Mesenchymal stem cell (in vitro differentiated cells and primary cell): ENCODE measurements around the gene NEUROD4.
"Not testable (repeated sequence)": the region's sequence is repeated elsewhere in the genome, so short reads cannot be mapped to it uniquely, and the experiment has no call there.

Experiments used
- DNase-seq: peaks from one replicate; pipeline ENCODE4 v3.0.0-alpha.2; 2013
- H2AFZ ChIP-seq: one replicate; pipeline ENCODE4 v1.6.1; 2013; ENCODE audit warnings: low read depth, mild to moderate bottlenecking, control low read depth, inconsistent platforms, low read length, moderate library complexity
- H2AK5ac ChIP-seq: 2 replicates; pipeline ENCODE4 v1.6.1; 2013; ENCODE audit warnings: low read length, moderate library complexity, mild to moderate bottlenecking, inconsistent platforms; ENCODE audit not compliant: severe bottlenecking
- H2BK120ac ChIP-seq: one replicate; pipeline ENCODE4 v1.6.1; 2013; ENCODE audit warnings: low read depth, mild to moderate bottlenecking, inconsistent platforms, low read length, moderate library complexity
- H2BK12ac ChIP-seq, 2 experiments: one replicate each; pipeline ENCODE4 v1.6.1; 2013; ENCODE audit warnings: inconsistent platforms in 2 of 2, low read length in 2 of 2, mild to moderate bottlenecking in 2 of 2, moderate library complexity in 2 of 2, control low read depth in 1 of 2
- H2BK15ac ChIP-seq: one replicate; pipeline ENCODE4 v1.6.1; 2013; ENCODE audit warnings: mild to moderate bottlenecking, low read depth, inconsistent platforms; ENCODE audit not compliant: poor library complexity, severe bottlenecking
- H2BK5ac ChIP-seq: 2 replicates; pipeline ENCODE4 v1.6.1; 2013; ENCODE audit warnings: low read depth, mild to moderate bottlenecking, low read length, control low read depth, inconsistent platforms; ENCODE audit not compliant: poor library complexity, severe bottlenecking
- H3K14ac ChIP-seq, 2 experiments: one replicate each; pipeline ENCODE4 v1.6.1; 2013; ENCODE audit warnings: inconsistent platforms in 2 of 2, low read length in 2 of 2, control low read depth in 1 of 2, mild to moderate bottlenecking in 1 of 2, moderate library complexity in 1 of 2
- H3K18ac ChIP-seq, 2 experiments: one replicate each; pipeline ENCODE4 v1.6.1; 2013; ENCODE audit warnings: inconsistent platforms in 2 of 2, low read length in 2 of 2, control low read depth in 1 of 2, low read depth in 1 of 2, mild to moderate bottlenecking in 1 of 2
- H3K23ac ChIP-seq, 2 experiments: one replicate each; pipeline ENCODE4 v1.6.1; 2013; ENCODE audit warnings: inconsistent platforms in 2 of 2, low read length in 2 of 2, mild to moderate bottlenecking in 2 of 2, moderate library complexity in 2 of 2, control low read depth in 1 of 2
- H3K27ac ChIP-seq: 2 replicates; pipeline ENCODE4 v1.5.1; 2013; ENCODE audit warnings: mild to moderate bottlenecking, moderate library complexity, low read length, control low read depth, inconsistent platforms; ENCODE audit not compliant: poor library complexity, severe bottlenecking
- H3K27me3 ChIP-seq, 2 experiments: 2 replicates each; pipeline versions ENCODE4 v1.6.1 to v1.7.0; 2013; ENCODE audit warnings: low read length in 2 of 2, mild to moderate bottlenecking in 2 of 2, moderate library complexity in 2 of 2, control low read depth in 1 of 2, inconsistent platforms in 1 of 2; ENCODE audit not compliant: control insufficient read depth in 1 of 2, insufficient read depth in 1 of 2
- H3K36me3 ChIP-seq, 2 experiments: 2 replicates each; pipeline versions ENCODE4 v1.6.1 to v1.7.0; 2013; ENCODE audit warnings: low read length in 2 of 2, control low read depth in 1 of 2, inconsistent platforms in 1 of 2, low read depth in 1 of 2, mild to moderate bottlenecking in 1 of 2; ENCODE audit not compliant: insufficient read depth in 2 of 2, control insufficient read depth in 1 of 2
- H3K4ac ChIP-seq, 2 experiments: one replicate each; pipeline ENCODE4 v1.6.1; 2013; ENCODE audit warnings: inconsistent platforms in 2 of 2, low read length in 2 of 2, mild to moderate bottlenecking in 2 of 2, moderate library complexity in 2 of 2, control low read depth in 1 of 2, low read depth in 1 of 2
- H3K4me1 ChIP-seq: 2 replicates; pipeline ENCODE4 v1.6.1; 2013; ENCODE audit warnings: low read depth, low read length, control low read depth; ENCODE audit not compliant: control insufficient read depth, insufficient read depth
- H3K4me2 ChIP-seq: 2 replicates; pipeline ENCODE4 v1.6.1; 2013; ENCODE audit warnings: low read length, mild to moderate bottlenecking, inconsistent platforms; ENCODE audit not compliant: poor library complexity, severe bottlenecking
- H3K4me3 ChIP-seq, 2 experiments: 2 replicates each; pipeline versions ENCODE4 v1.5.1 to v1.7.0; 2013; ENCODE audit warnings: low read length in 2 of 2, mild to moderate bottlenecking in 2 of 2, control low read depth in 1 of 2, low read depth in 1 of 2; ENCODE audit not compliant: insufficient read depth in 1 of 2
- H3K79me1 ChIP-seq: replicated peaks from 2 replicates; pipeline ENCODE4 v1.6.1; 2013; ENCODE audit warnings: mild to moderate bottlenecking, control low read depth, low read length, inconsistent platforms; ENCODE audit not compliant: poor library complexity, severe bottlenecking
- H3K9ac ChIP-seq: 2 replicates; pipeline ENCODE4 v1.7.0; 2013; ENCODE audit warnings: mild to moderate bottlenecking, low read length, moderate library complexity
- H3K9me3 ChIP-seq: 2 replicates; pipeline ENCODE4 v1.7.0; 2013; ENCODE audit warnings: mild to moderate bottlenecking, low read length; ENCODE audit not compliant: control insufficient read depth
- H4K8ac ChIP-seq: one replicate; pipeline ENCODE4 v1.6.1; 2013; ENCODE audit warnings: inconsistent platforms, mild to moderate bottlenecking, low read length, moderate library complexity
- H4K91ac ChIP-seq: one replicate; pipeline ENCODE4 v1.6.1; 2013; ENCODE audit warnings: mild to moderate bottlenecking, low read length, inconsistent platforms
- WGBS: methylation state at CpG from one replicate; pipeline ENCODE4 v1.1.7; 2013; ENCODE audit warnings: mixed read lengths; 5-methylcytosine and 5-hydroxymethylcytosine counted together

The NEUROD4 gene

DNA sequence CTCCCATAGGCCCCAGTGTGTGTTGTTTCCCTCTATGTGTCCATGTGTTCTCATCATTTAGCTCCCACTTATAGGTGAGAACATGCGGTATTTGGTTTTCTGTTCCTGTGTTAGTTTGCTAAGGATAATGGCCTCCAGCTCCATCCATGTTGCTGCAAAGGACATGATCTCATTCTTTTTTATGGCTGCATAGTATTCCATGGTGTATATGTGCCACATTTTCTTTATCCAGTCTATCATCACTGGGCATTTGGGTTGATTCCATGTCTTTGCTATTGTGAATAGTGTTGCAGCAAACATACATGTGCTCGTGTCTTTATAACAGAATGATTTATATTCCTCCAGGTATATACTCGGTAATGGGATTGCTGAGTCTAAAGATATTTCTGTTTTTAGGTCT lies 33.0 kb upstream of the NEUROD4 start:
- H4K8ac ChIP-seq, H3K36me3 ChIP-seq, H3K27ac ChIP-seq, H3K14ac ChIP-seq, H2BK15ac ChIP-seq, H3K23ac ChIP-seq, H2BK12ac ChIP-seq, H2AFZ ChIP-seq, H2BK5ac ChIP-seq, H3K9me3 ChIP-seq, H2AK5ac ChIP-seq, H3K4me2 ChIP-seq, H3K4ac ChIP-seq, H3K4me1 ChIP-seq, H3K79me1 ChIP-seq, H4K91ac ChIP-seq, H3K4me3 ChIP-seq, DNase-seq, H3K9ac ChIP-seq, H3K18ac ChIP-seq, H2BK120ac ChIP-seq: not testable (repeated sequence)
- WGBS: no CpG with 5 or more reads among the region's 3 CpGs
- H3K27me3 ChIP-seq: peaks cover 4 to 34% of the 10 kb centered on the region in 2 experiments

DNA sequence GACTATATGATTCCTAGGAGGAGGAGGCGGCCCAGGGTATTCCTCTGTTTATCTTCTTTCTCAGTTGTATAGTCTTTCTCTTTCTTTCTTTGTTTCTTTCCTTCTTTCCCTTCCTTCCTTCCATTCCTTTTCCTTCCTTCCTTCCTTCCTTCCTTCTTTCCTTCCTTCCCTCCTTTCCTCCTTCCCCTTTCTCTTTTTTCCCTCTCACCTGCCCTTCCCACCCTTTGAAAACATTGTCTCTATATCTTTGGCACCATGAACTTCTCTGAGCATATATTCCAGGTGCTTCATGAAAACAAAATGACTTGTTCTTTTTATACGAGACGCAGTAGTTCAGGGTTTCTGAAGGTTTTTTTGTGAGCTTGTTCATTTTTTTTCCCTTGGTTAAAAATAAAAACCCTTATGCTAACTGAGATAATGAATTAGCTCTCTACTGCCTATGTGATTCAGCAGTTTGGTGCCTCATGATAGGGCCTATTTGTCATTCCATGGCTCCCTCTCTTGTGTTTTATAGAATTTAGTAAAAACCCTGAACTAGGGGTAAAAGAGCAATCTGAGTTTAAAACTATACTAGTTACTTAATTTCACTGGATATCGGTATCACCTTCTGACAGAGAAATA lies 32.1 kb upstream of the NEUROD4 start:
- H3K18ac ChIP-seq: no peak overlapping the region
- H3K4ac ChIP-seq: no peak overlapping the region
- H2BK5ac ChIP-seq: no peak overlapping the region
- H2BK12ac ChIP-seq: no peak overlapping the region
- H3K4me3 ChIP-seq: no peak overlapping the region
- no peaks in the 10 kb centered on the region for H3K79me1 ChIP-seq
- H2BK15ac ChIP-seq: no peak overlapping the region
- no peak overlapping the region for H2AK5ac ChIP-seq
- H3K14ac ChIP-seq: no peak overlapping the region
- no peaks in the 10 kb centered on the region for H3K36me3 ChIP-seq
- no peak overlapping the region for H3K27ac ChIP-seq
- no peaks in the 10 kb centered on the region for H3K9me3 ChIP-seq
- 94% methylated on average over 1 of the region's 4 CpGs for WGBS
- peaks cover 4 to 29% of the 10 kb centered on the region in 2 experiments for H3K27me3 ChIP-seq
- H2AFZ ChIP-seq: no peak overlapping the region
- DNase-seq: no peak
- no peak overlapping the region for H3K4me2 ChIP-seq
- no peak overlapping the region for H4K91ac ChIP-seq
- peaks cover 2% of the 10 kb centered on the region for H3K4me1 ChIP-seq
- no peak overlapping the region for H4K8ac ChIP-seq
- H3K9ac ChIP-seq: no peak overlapping the region
- H2BK120ac ChIP-seq: no peak overlapping the region
- no peak overlapping the region for H3K23ac ChIP-seq

DNA sequence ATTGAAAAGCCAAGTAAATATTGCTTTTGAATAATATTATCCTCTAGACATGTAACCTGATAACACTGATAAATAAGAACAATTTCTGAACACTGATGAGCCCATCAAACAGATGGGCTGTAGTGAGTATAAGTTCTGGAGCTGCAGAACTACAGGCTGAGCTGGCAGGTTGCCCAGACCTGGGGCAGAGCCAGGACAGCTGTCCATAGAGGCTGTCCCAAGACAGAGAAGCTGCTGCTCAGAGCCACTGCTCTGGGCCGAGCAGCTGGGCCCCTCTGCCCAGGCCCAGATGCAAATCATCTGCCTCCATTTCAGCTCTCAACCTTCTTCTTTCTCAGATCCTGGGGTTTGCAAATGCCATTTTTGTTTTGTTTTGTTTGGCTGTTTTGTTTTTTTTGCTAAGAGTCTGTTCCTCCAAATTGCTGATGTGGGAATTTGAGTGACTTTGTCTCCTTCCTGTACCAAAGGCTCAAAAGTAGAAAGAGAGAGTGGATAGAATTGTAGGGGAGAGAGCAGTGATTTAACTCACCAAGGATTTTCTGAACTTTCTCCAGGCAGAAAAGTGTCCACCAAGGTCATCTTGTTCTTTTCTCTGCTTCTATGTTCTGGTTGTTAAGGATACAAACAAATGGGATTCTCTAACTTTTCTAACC lies 31.2 kb upstream of the NEUROD4 start:
- no peak overlapping the region for H2BK12ac ChIP-seq
- no peak overlapping the region for H3K18ac ChIP-seq
- no peak overlapping the region for H3K27ac ChIP-seq
- no peak overlapping the region for H3K4me3 ChIP-seq
- no CpG with 5 or more reads among the region's 1 CpG for WGBS
- no peak overlapping the region for H2AK5ac ChIP-seq
- H3K14ac ChIP-seq: no peak overlapping the region
- H2BK5ac ChIP-seq: no peak overlapping the region
- DNase-seq: peak; percentile 9
- no peak overlapping the region for H3K9ac ChIP-seq
- no peak overlapping the region for H2AFZ ChIP-seq
- H4K91ac ChIP-seq: no peak overlapping the region
- peaks cover 4 to 21% of the 10 kb centered on the region in 2 experiments for H3K27me3 ChIP-seq
- H3K4me1 ChIP-seq: peaks cover 2% of the 10 kb centered on the region
- no peaks in the 10 kb centered on the region for H3K79me1 ChIP-seq
- H4K8ac ChIP-seq: no peak overlapping the region
- H3K23ac ChIP-seq: no peak overlapping the region
- no peak overlapping the region for H2BK120ac ChIP-seq
- H3K36me3 ChIP-seq: no peaks in the 10 kb centered on the region
- no peaks in the 10 kb centered on the region for H3K9me3 ChIP-seq
- H3K4me2 ChIP-seq: no peak overlapping the region
- H2BK15ac ChIP-seq: no peak overlapping the region
- no peak overlapping the region for H3K4ac ChIP-seq

DNA sequence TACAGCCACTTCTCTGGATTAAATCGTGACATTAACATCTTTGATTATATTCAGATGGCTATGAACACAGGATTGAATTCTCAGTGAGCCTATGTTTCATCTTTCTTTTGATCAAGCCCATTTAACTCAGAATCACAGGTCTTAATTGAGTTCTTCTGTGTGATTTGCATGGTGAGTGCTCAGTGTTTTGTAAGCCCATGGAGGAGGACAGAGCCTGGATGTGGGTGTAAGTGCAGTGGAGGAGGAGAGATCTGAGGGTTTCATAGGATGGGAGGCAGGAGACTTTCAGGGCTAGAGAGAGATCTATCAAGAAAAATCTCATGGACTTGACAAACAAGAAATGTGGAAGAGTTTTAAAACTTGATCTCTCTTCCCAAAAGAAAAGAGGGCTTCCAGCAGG lies 29.9 kb upstream of the NEUROD4 start:
- Histone ChIP-seq H2AK5ac (no peak overlapping the region), H4K8ac (no peak overlapping the region), H3K36me3 (no peaks in the 10 kb centered on the region), H3K27me3 (peaks cover 0 to 8% of the 10 kb centered on the region in 2 experiments), H2BK12ac (no peak overlapping the region), H3K9me3 (no peaks in the 10 kb centered on the region), H3K18ac (no peak overlapping the region), H2BK120ac (no peak overlapping the region), H3K9ac (no peak overlapping the region), H3K14ac (no peak overlapping the region), H3K23ac (no peak overlapping the region), H3K4me2 (no peak overlapping the region), H3K79me1 (no peaks in the 10 kb centered on the region), H2BK5ac (no peak overlapping the region), H2AFZ (no peak overlapping the region), H4K91ac (no peak overlapping the region), H3K27ac (no peak overlapping the region), H3K4me3 (no peak overlapping the region), H3K4ac (no peak overlapping the region), H2BK15ac (no peak overlapping the region), H3K4me1 (peaks cover 2% of the 10 kb centered on the region)
- DNase-seq: no peak
- WGBS: no CpG with 5 or more reads among the region's 1 CpG
